Measurements from ENCODE around the gene THADA.
"Not testable (repeated sequence)": the region's sequence is repeated elsewhere in the genome, so short reads cannot be mapped to it uniquely, and the experiment has no call there.

- not testable (repeated sequence) for TF ChIP-seq FOXK2 (IDR thresholded peaks at IDR 0.05); FOXM1 (IDR thresholded peaks at IDR 0.05; ENCODE audit: borderline replicate concordance); ZNF384 (IDR thresholded peaks at IDR 0.05); FOXA1 (IDR thresholded peaks at IDR 0.05); TARDBP (IDR thresholded peaks at IDR 0.05); PKNOX1 (IDR thresholded peaks at IDR 0.05); BHLHE40 (IDR thresholded peaks at IDR 0.05; ENCODE audit: borderline replicate concordance); L3MBTL2 (conservative IDR thresholded peaks at IDR 0.05); SUZ12 (IDR thresholded peaks at IDR 0.05); HDGF (IDR thresholded peaks at IDR 0.05; ENCODE audit: borderline replicate concordance); SP1 (IDR thresholded peaks at IDR 0.05)
Observed at GRCh38 chr2:43532572-43532971, 63.3 kb downstream of the THADA start.
